Ishikawa (cell line): ENCODE results near the gene NELFE.
"Not testable (repeated sequence)": the region's sequence is repeated elsewhere in the genome, so short reads cannot be mapped to it uniquely, and the experiment has no call there.

Experiments
- TEAD4 ChIP-seq: IDR thresholded peaks from 2 replicates; pipeline ENCODE4 v1.6.1; 2012
- TF ChIP-seq, protein P1 (sequence below): IDR thresholded peaks from 2 replicates; pipeline ENCODE4 v1.6.1; 2012; ENCODE audit warnings: low read depth, mild to moderate bottlenecking

DNA sequence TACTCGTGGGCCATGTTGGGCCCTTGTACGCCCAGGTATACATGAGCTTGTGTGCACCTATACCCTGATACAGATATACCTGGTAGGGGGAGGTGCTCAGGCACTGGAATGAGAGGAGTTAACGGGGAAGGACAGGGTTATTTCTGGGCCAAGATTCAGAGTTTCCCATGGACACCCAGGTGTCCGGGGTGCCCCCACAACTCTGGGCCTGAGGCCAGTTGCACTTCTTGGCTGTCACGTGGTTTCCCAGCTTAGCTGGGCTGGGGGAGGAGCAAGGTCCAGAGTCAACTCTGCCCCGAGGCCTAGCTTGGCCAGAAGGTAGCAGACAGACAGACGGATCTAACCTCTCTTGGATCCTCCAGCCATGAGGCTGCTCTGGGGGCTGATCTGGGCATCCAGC, 23.0 kb upstream of the NELFE start, which contains the start of gene C4A:
- TF ChIP-seq, protein P1, sequence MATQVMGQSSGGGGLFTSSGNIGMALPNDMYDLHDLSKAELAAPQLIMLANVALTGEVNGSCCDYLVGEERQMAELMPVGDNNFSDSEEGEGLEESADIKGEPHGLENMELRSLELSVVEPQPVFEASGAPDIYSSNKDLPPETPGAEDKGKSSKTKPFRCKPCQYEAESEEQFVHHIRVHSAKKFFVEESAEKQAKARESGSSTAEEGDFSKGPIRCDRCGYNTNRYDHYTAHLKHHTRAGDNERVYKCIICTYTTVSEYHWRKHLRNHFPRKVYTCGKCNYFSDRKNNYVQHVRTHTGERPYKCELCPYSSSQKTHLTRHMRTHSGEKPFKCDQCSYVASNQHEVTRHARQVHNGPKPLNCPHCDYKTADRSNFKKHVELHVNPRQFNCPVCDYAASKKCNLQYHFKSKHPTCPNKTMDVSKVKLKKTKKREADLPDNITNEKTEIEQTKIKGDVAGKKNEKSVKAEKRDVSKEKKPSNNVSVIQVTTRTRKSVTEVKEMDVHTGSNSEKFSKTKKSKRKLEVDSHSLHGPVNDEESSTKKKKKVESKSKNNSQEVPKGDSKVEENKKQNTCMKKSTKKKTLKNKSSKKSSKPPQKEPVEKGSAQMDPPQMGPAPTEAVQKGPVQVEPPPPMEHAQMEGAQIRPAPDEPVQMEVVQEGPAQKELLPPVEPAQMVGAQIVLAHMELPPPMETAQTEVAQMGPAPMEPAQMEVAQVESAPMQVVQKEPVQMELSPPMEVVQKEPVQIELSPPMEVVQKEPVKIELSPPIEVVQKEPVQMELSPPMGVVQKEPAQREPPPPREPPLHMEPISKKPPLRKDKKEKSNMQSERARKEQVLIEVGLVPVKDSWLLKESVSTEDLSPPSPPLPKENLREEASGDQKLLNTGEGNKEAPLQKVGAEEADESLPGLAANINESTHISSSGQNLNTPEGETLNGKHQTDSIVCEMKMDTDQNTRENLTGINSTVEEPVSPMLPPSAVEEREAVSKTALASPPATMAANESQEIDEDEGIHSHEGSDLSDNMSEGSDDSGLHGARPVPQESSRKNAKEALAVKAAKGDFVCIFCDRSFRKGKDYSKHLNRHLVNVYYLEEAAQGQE: not testable (repeated sequence)
- TF ChIP-seq TEAD4: not testable (repeated sequence)
